Measurements from ENCODE around the gene NAA10.

Gene NAA10

GRCh38 chrX:153966841-153967535 lies 32.2 kb upstream of the NAA10 start:
- DNase-seq (ENCODE audit: low spot score): no peak
- no peak for FAIRE-seq

DNA sequence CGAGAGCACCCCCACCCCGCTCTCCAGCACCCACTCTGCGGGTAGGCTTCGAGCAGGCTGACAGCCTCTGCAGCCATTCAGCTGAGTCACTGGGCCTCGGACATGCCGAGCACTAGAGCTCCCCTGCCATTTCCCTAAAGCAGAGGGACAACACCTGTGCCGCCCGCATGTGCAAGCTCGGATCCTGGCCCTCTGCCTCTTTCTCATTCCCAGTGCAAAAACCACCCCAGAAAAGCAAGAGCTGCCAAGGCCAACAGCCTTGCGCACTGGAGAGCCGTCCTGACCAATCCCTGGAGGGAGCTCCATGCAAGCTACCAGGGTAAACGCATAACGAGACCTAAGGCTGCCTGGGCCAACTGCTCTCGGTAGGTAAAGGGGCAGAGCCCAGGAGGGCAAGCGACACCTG lies 31.4 kb upstream of the NAA10 start:
- DNase-seq (ENCODE audit: low spot score) (no peak), FAIRE-seq (no peak)

- no peak for FAIRE-seq
Observed at GRCh38 chrX:153965406-153965805, 30.6 kb upstream of the NAA10 start.

GRCh38 chrX:153964105-153964504 lies 29.3 kb upstream of the NAA10 start:
- FAIRE-seq: no peak

More at GRCh38 chrX:153965406-153965805, 30.6 kb upstream of the NAA10 start:
- DNase-seq (ENCODE audit: low spot score): no peak

GRCh38 chrX:153963546-153963945 lies 28.7 kb upstream of the NAA10 start:
- FAIRE-seq (no peak), DNase-seq (ENCODE audit: low spot score) (no peak)

More at GRCh38 chrX:153964105-153964504, 29.3 kb upstream of the NAA10 start:
- DNase-seq (ENCODE audit: low spot score): no peak

DNA sequence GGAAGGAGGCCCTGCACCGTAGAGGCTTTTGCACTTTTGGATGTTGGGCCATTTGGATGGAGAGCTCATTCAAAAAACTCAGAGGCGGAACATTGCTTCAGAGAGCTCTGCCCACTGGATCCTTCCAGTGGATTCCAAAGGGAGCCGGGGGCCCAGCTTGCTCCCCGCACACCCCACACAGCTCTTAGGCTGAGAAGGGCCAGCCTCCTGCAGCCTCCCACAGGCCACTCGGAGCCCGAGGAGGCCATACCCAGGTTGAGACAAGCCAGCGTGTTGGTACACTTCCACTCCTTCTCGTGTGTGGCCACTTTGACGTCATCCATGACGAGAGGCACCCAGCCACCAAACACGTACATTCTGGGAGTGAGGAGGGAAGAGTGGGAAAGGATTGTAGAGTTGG lies 26.5 kb upstream of the NAA10 start:
- DNase-seq (ENCODE audit: low spot score): no peak
- FAIRE-seq: no peak

DNA sequence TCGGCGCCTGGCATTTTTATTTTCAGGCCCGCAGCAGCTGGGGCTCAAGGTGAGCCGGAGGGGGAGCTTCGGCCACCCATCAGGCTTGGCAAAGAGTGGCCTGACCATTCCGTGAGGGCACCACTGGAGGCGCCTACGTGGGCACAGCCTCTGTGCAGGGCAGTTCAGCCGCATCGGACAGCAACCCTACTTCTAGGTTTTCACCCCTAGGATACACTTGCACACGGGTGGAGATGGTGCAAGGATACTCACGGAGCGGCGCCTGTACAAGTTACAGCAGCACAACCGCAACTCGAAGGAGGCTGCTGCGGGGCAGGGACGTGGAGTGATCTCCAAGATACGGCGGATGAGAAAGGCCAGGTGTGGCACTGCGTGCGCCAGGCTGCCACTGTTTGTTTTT lies 25.9 kb upstream of the NAA10 start:
- FAIRE-seq (no peak), DNase-seq (ENCODE audit: low spot score) (no peak)

DNA sequence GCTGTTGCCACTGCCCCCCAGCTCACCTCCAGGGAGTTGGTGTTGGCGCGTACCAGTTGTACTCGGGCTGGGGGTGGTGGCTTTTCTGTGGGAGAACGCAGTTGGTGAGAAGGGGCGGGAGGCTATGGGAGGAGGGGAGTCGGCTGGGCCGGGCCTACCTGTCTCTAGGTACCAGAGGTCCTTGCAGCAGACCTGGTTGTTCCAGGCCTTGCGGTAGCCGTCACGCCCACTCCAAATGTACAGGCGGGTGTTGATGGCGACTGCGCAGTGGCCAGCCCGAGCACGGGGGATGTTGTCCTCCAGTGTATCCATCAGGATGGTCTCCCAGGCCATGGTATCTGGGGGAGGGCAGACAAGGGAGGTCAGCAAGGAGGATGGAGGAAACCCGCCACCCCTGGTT lies 25.2 kb upstream of the NAA10 start:
- FAIRE-seq (no peak), DNase-seq (ENCODE audit: low spot score) (no peak)

DNA sequence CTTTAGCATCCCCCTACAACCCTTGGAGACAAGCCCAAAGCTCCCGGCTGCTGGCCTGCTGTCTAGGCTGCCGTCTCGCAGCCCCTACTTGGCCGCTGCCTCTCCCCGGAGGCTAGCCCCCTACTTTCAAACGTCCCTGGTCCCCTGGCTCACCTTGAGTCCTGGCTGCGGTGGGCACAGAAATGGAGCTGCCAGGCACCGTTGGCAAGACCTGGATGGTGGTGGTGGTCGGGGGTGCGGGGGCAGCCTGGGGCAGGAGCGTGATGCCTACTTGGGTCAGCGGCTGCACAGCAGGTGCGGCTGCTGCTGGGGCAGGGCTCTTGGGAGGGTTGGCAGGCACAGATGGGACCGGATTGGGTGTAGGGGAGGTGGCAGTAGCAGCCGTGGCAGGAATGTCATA lies 24.8 kb upstream of the NAA10 start:
- no peak for FAIRE-seq

DNA sequence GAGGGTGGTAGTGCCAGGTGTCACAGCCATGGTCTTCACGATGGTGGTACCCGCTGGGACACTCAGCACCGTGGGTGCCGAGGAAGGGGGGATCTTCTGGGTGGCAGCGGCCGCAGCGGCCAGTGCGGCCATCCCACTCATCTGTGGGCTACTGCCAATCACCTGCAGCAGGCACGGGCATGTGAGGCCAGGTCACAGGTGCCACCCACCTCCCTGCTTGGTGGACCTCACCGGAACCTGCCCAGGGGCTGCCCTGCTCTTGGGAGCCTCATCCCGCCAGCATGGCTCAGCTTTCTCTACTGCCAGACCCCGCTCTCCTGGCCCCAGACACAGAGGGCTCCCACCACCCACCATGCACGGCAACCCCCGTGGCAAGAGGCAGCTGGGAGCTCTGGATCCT lies 23.8 kb upstream of the NAA10 start:
- DNase-seq (ENCODE audit: low spot score) (no peak), FAIRE-seq (no peak)

More for the DNA sequence above, 24.8 kb upstream of the NAA10 start:
- DNase-seq (ENCODE audit: low spot score): no peak

DNA sequence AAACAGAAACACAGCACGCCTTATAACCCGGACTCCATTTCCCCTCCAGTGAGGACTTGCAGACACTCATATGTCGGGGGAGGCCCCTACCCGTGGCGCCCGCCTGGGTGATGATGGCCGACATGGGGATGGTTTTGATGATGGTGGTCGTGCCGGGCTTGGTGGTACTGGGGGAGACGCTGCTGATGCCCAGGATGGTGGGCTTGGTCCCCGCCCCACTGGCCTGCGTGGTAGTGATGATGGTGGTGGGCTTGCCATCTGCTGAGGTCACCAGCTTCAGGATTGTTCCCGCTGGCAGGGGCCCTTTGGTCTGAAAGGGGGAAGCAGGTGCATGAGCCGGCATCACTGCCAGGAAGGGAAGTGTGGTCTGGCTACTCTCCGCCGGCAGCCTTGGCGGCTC lies 22.4 kb upstream of the NAA10 start:
- FAIRE-seq: no peak
- no peak for DNase-seq (ENCODE audit: low spot score)

GRCh38 chrX:153956044-153956907 lies 21.4 kb upstream of the NAA10 start:
- no peak for DNase-seq (ENCODE audit: low spot score)
- FAIRE-seq: no peak

GRCh38 chrX:153955228-153955732 lies 20.4 kb upstream of the NAA10 start:
- FAIRE-seq (no peak), DNase-seq (ENCODE audit: low spot score) (no peak)

DNA sequence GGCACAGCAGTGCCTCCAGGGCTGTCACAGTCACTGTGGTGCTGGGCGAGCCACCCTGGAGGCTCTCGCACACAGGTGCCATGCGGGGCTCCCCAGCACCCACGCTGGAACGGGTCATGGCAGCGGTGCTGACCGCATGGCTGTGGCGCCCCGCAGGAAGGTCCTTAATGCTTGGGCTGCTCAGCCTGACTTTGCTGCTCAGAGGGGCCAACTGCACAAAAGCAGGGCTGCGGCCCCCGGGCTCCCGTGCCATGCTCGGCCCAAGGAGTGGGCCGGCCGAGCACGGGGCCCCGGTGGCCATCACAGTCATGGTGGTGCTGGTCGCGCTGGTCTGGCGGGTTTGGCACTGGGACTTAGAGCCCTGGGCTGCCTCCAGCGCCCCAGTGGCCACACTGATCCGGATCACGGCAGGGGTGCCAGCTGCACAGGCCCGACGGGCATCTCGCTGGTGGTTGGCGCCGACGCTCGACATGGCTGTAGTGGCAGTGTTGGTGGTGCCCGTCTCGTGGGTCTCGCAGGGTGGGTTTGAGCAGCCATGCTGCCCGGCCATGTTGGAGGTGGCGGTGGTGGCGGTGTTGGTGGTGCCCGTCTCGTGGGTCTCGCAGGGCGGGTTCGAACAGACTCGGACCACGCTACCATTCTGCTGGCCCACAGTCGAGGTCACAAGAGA lies 19.9 kb upstream of the NAA10 start:
- no peak for FAIRE-seq
- no peak for DNase-seq (ENCODE audit: low spot score)

DNA sequence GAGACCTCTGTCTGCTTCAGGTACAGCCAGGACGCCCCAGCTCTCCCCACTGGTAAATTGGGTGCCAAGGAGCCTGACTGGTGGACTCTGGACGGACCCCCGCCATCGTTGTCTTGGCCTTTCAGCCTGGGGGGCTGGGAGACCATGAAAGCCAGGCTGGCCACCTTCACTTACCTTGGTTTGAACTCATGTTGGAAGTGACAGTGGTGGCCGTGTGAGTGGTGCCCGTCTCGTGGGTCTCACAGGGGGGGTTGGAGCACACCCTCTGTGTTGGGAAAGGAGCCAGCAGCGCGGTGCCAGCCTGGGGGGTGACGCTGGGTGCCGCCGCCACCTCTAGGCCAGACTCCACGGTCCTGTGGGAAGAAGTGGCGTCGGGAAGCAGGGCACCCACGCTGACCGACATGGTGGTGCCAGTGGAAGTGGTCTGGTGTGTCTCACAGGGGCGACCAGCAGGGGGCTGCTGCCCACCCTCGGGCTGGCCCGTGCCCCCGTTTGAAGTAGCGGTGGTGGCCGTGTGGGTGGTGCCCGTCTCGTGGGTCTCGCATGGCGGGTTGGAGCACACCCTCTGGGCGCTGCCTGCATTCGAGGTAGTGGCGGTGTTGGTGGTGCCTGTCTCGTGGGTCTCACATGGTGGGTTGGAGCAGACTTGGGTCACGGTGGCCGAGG lies 19.2 kb upstream of the NAA10 start:
- FAIRE-seq (no peak), DNase-seq (ENCODE audit: low spot score) (no peak)

DNA sequence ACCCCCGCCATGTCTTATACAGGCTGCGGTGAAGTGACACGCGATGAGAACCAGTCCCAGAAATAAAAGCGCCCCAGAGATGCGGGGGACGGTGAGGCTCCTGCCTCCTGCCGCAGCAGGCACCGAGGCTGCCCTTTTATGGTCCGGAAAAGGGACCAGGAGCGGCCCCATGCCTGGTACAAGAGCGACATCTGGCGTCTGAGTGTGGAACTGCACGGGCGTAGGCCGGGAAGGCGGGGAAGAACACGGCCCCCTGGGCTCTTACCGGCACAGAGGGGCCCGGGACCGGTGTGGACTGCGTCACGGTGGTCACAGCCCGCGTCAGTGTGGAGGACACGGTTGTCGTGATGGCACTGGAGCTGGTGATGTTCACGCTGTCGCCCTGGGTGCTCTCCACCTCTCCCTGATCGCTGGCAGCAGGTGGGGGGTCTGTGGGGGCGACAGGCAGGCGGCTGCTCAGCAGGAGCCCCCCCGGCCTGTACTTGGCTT lies 18.5 kb upstream of the NAA10 start:
- no peak for FAIRE-seq
- DNase-seq (ENCODE audit: low spot score): no peak

GRCh38 chrX:153952373-153953026 lies 17.7 kb upstream of the NAA10 start:
- FAIRE-seq: no peak

DNA sequence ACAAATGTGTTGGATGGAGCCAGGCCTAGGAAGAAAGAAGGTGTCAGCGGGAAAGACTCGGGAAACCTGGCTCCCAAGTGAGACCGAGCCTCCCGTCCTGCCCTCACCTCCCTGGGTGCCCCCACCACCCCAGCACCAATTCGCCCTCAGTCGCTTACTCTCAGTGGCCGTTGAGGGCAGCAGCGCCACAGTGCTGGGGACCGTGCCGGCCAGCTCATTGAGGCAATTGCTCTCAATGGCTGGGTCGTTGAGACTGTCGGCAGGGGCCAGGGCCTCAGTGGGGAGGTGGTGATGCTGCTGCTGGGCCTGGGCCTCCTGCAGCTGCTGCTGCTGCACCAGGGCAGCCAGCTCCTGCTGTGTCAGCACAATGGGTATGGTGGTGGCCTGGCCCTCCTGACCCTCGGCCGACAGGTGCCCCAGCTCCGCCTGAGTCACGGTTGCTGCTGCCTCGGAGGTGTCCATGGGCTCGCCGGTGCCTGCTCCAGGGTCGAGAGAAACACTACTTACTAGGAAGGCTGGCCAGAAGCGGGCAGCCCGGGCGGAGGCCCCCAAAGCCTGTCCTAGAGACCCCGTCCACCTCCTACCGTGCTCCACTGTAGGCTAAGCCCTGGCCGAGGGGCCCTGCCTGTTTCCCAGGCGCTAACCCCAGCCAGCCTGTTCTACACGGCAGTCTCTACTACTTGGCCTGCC lies 17.0 kb upstream of the NAA10 start:
- DNase-seq (ENCODE audit: low spot score) (no peak), FAIRE-seq (no peak)

More at GRCh38 chrX:153952373-153953026, 17.7 kb upstream of the NAA10 start:
- no peak for DNase-seq (ENCODE audit: low spot score)

GRCh38 chrX:153950127-153950526 lies 15.3 kb upstream of the NAA10 start:
- DNase-seq (ENCODE audit: low spot score): no peak
- FAIRE-seq: no peak

Data from RCC 7860 (cell line).